GM15510 (cell line): Measurements from ENCODE around the gene PFN1.

Source experiments
- POLR2A ChIP-seq: IDR thresholded peaks from 3 replicates; pipeline ENCODE4 v1.6.1; 2011; ENCODE audit warnings: borderline replicate concordance; ENCODE audit not compliant: insufficient read length; ENCODE audit errors: extremely low read depth

Gene PFN1

DNA sequence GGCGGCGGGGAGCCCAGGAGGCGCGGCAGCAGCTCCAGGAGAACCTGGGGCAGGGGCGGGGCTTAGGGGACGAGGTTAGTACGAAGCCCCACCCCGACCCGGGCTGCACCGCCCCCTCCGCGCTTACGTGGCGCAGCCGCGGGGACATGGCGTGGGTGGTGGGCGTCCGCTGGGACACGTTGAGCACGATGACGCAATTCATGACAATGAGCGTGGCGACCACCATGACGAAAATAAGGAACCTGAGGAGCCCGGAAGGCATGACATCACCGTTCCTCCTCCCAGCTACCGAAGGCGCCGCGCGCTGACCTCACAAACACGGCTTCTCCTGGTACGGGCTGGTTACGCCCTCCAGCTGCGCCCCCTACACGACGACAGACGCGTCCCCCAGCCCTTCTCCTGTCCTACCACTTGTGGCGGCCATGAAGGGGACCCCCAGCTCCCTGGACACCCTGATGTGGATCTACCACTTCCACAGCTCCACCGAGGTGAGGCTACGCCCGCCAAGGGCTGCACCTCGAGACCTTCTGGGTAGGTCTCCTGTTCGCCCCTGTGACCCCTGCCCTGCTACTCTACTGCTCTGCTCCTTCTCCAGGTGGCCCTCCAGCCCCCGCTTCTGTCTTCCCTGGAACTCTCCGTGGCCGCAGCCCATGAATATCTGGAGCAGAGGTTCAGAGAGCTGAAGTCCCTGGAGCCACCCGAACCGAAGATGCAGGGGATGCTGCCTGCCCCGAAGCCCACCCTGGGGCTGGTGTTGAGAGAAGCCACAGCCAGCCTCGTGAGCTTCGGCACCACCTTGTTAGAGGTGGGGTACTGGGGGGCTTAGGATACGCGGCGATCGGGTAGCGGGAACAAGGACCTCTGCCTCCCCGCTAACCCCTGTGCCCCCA is 48.7 kb downstream of the PFN1 start, which contains the start of gene C17orf107:
Gene C17orf107 (plus strand): TSS at position 196 of the 890 bp plus-strand sequence. CDS start 227 bp downstream, at position 423.
- no peak for TF ChIP-seq POLR2A

DNA sequence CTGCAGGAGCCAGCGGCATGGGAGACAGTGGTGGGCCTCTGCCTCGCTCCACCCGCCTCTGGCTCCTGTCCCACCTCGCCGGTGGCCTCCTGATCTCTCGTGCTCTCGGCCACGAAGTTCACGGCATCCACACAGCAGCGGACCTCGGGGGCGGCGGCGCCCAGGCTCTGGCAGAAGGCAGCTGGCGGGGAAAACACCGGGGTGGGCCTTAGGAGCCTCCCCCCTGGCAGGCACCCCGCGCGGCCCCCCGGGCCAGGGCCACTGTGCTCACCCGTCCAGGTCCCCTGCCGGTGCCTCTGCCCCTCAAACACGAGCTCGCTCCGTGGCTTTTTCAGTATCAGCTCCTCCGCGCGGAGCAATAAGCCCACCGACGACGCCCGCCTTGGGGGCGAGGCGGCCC is 49.4 kb downstream of the PFN1 start:
- peak; percentile 21 for TF ChIP-seq POLR2A

DNA sequence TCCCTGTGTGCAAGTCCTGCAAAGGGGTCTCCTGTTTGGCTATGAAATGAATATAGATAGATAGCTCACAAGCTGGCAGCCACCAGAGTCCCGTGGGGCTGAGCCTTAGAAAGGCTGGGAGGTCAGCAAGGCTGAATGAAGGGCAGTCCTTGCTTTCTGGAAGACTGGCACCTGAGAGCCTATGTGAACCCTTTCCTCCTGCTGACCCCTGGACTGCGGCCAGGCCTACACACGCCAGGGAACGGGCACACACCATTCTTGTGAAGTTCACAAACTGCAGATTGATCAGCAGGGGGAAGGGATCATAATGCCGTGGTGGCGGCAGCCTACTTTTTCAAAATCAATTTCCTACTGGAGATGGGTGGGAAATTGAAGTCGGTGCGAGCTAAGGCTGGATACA is 50.0 kb downstream of the PFN1 start:
- TF ChIP-seq POLR2A = no peak

DNA sequence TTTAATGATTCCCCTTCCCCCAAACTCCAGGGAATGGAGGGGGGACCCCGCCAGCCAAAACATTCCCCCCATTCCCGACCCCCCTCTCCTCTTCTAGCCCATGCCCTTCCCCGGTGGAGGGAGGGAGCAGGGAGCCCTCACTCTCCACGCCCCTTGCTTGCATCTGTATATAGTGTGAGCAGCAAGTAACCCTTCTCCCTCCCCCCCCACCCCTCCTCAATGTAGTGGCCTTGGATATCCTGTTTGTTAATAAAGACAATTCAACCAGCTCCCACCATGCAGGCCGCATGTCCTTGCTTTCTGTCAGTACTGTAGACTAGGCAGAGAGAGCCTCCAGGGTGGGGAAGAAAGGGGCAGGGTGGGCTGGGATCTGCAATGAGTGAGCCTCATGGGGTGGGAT is 50.5 kb downstream of the PFN1 start:
- TF ChIP-seq POLR2A = no peak

DNA sequence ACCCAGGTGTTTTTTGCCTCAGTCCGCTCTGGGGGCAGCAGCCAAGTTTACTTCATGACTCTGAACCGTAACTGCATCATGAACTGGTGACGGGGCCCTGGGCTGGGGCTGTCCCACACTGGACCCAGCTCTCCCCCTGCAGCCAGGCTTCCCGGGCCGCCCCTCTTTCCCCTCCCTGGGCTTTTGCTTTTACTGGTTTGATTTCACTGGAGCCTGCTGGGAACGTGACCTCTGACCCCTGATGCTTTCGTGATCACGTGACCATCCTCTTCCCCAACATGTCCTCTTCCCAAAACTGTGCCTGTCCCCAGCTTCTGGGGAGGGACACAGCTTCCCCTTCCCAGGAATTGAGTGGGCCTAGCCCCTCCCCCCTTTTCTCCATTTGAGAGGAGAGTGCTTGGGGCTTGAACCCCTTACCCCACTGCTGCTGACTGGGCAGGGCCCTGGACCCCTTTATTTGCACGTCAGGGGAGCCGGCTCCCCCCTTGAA is 51.1 kb downstream of the PFN1 start:
- TF ChIP-seq POLR2A = no peak

DNA sequence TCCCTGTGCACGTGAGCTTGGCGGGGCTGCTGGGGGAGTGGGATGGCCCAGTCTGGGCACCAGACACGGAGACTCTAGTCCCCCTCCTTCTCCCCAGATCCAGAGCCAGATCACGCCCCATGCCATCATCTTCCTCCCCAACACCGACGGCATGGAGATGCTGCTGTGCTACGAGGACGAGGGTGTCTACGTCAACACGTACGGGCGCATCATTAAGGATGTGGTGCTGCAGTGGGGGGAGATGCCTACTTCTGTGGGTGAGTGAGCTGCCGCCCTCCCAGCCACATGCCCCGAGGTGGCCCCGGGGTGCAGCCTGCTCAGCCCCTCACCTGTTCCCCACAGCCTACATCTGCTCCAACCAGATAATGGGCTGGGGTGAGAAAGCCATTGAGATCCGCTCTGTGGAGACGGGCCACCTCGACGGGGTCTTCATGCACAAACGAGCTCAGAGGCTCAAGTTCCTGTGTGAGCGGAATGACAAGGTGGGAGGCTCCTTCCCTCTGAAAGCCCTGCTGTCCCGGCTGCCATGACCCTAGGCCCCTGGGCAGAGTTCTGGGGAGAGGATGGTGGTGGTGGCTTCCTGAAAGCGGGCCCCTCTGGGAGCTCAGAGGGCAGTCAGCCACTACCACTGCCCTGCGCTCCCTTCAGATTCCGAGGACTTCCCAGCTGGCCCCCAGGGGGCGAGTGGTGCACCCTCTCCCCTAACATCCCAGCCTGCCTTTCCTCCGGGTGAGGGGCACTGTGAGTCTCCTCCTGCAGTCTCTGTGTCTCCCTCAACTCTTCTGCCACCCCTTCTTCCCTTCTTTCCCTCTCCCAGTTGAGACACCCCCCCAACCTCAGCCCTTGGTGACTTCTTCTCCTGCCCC is 51.8 kb downstream of the PFN1 start:
- TF ChIP-seq POLR2A = no peak

DNA sequence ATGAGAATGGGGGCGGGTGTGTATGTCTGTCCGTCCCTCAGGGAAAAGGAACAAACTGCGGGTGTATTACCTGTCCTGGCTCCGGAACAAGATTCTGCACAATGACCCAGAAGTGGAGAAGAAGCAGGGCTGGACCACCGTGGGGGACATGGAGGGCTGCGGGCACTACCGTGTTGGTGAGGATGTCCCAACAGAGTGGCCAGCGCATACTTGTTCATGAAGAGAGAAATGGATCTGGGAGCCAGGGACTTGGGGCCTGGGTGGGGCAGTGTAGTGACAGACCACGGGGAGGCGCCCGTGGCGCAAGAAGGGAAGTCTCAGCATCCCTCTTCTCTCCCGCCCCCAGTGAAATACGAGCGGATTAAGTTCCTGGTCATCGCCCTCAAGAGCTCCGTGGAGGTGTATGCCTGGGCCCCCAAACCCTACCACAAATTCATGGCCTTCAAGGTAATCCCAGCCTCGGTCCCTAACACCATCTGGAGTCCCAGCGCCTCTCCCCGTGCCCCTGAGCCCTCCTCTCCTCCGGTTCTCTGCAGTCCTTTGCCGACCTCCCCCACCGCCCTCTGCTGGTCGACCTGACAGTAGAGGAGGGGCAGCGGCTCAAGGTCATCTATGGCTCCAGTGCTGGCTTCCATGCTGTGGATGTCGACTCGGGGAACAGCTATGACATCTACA is 52.5 kb downstream of the PFN1 start:
- TF ChIP-seq POLR2A = no peak
